NCI-H524 (cell line): ENCODE results near the gene PGA4.
"Not testable (repeated sequence)": the region's sequence is repeated elsewhere in the genome, so short reads cannot be mapped to it uniquely, and the experiment has no call there.

ENCODE experiments used
- DNase-seq, 2 experiments: peaks; one replicate each; lab custom pipeline; 2025; lab: John Stamatoyannopoulos, UW

PGA4 gene

DNA sequence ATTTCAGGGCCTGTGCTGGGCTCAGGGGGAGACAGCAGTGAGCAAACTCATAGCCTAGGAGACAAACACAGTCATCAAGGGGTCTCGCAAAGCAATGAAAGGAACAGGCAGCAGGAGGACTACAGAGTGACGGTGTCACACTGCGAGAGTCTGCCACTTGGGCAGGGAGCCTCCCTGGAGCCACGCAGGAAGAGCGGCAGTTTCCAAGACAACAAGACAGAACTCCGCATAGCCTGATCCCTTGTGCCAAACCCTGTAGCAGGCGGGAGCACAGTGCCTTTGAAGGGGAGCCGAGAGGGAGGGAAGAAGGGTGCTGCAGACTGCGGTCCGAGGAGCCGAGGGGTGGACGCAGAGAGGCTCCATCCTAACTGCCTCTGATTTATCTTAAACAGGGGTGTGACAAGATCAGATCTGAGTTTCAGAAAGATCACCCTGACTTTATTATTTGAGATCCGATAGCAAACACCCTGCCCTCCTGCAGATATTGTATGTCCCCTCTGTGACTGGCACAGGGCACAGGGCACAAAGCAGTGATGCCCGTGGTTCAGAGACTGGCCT is 17.6 kb upstream of the PGA4 start:
- not testable (repeated sequence) for DNase-seq

DNA sequence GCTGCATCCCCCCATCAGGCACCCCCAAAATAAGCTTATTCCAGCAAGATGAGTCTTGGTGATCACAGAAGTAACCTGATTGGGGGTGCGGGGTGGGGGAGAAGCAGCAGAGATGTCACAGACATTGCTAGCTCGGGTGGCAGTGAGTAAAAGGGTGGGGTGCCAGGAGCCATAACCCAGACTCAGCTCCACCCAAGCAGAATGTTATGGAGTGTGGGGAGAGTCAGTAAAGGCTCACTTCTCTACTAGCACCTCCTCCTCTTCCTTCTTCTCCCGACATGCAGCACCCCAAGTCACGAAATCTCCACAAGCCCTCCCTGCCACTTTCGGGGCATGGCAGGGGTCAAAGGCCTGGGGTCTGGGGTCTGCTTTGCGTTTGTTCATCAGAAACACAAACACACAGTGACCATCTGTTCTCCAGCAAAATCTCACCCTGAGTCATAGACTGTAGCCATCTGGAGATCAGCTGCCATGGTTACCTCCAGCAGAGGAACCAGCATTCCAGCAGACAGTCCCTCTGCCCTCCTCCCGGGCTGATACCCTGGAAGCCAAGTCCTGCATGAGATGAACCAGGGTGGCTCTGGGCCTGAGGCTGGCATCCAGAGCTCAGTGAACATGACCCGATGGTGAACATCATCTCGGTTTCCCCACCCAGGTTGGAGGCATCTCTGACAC is 14.4 kb upstream of the PGA4 start:
- not testable (repeated sequence) for DNase-seq

DNA sequence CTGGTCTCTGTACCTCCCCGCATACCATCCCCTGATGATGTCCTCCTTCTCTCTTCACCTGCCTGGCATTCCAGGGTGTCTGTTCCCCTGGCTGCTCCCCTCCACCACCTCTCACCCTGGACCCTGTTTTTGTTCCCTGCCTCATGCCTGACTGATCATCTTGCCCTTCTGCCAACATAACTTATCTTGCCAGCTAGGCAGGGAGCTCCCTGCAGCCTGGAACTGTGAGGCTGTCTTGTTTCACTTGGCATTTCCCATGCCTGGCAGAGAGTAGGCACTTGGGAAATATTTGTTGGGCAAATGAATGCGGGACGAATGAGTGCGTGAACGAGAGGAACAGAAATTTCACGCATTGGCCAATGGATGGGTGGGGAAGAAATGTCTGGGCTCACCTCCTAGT is 11.5 kb upstream of the PGA4 start:
- DNase-seq, result not testable (repeated sequence)

DNA sequence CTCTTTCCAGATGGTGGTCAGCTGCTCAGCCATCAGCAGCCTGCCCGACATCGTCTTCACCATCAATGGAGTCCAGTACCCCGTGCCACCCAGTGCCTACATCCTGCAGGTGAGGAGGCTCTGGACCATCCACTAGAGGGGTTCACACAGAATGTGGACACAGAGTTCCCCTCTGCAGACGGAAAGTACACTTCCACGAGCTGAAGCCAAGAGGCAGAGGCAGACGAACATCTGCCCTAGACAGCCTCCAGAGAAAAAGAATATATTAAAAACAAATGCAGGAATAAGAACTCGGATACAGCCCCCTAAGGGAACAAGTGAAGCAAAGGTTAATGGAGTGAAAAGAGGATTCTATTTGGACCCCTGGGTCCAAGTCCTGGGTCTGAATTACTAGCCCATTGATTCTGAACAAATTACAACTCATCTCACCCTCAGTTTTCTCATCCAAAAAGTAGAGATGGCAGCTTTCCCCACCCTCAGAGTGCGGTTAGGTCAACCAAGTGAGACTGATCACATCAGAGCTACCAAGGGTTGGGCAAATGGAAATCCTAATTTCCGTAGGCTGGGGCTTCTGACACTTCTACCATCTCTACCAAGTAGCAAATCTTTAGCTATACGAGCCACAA is 10.7 kb upstream of the PGA4 start:
- DNase-seq, result not testable (repeated sequence)

DNA sequence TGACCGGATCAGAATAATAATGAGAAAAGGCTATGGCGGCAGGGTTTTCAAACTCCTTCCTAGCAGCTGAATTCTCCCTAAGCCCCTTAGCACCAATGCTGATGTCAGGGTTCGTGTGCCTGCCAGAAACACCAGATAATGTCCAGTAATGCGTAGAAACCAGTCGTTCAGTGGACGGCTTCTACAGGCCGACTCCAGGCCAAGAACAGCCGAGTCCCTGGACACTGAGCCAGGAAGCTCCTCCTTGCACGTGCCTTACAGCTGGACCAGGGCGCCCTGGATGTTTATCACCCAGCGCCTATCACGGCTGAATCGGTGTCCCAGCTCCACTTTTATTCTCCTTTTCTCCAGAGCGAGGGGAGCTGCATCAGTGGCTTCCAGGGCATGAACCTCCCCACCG is 9.9 kb upstream of the PGA4 start:
- DNase-seq, result not testable (repeated sequence)

DNA sequence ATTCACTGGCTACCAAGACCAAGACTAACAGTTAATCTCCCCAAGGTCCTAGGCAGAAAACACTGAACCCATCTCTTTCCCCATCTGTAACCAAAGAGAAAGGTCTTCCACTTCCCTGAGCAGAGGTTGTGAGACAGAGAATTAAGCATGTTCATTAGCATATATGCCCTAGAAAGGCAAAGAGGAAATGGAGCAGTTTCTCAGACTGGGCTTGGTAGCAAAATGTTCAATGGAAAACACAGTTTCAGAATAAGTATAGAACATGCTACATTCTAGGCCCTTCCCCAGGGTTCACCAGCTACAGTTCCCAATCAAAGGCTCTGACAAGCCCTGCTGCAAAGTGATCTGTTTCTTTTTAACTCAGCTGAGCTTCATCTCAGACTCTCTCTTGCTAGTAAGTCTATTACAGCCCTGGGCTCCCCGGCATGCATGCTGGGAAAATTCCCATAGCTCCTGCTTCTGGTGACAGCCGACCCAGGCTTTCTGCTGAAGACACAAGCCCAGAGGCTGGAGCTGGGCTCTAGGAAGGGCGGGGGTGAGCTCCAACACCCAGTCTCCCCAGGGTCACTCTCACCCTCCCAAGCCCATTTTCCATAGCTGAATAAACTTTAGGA is 8.3 kb upstream of the PGA4 start:
- not testable (repeated sequence) for DNase-seq

DNA sequence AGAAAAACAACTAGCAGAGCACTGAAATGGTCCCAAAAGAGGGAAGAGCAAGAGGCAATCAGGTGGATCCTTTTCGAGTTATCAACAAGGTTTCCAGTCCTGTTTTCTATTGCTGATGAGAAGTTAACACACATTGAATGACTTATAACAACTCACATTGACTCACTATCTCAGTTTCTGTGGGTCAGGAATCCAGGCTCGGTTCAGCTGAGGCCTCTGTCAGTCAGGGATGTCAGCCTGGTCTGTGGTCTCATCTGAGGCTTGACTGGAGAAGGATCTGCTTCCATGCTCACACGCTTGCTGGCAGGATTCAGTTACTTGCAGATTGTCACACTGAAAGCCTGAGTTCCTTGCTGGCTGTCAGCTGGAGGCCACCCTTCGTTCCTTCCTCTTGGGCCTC is 3.8 kb upstream of the PGA4 start:
- not testable (repeated sequence) for DNase-seq

DNA sequence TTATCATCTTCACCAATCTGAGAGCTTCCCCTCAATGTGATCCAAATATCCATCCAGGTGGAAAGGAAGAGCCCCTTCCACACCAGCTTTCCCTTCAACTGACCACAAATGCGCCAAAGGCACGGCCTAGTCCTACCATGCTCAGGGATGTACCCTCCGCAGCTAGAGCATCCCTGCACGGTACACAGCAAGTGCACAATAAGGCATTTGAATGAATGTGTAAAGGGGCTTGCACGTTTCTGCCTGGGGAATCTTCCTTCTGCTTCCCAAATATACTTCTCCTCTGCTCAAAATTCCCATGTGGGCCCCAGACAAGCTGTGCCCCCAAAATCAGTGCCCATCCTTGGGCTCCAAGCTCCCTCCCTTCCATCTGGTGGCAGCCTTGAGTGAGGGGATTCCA is 3.1 kb upstream of the PGA4 start:
- not testable (repeated sequence) for DNase-seq

DNA sequence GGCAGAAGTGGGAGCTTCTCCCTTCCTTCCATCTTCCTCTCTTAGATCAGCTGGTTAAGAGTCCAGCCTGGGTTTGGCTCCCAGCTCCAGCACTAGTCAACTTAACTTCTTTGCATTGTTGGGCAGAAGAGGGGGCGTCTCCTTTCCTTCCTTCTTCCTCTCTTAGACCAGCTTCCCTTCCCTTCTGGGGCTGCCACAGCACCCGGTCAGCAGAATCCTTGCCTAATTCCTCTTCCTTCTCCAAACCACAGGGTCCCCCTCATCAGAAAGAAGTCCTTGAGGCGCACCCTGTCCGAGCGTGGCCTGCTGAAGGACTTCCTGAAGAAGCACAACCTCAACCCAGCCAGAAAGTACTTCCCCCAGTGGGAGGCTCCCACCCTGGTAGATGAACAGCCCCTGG is 545 bp downstream of the PGA4 start:
- DNase-seq, result not testable (repeated sequence)

DNA sequence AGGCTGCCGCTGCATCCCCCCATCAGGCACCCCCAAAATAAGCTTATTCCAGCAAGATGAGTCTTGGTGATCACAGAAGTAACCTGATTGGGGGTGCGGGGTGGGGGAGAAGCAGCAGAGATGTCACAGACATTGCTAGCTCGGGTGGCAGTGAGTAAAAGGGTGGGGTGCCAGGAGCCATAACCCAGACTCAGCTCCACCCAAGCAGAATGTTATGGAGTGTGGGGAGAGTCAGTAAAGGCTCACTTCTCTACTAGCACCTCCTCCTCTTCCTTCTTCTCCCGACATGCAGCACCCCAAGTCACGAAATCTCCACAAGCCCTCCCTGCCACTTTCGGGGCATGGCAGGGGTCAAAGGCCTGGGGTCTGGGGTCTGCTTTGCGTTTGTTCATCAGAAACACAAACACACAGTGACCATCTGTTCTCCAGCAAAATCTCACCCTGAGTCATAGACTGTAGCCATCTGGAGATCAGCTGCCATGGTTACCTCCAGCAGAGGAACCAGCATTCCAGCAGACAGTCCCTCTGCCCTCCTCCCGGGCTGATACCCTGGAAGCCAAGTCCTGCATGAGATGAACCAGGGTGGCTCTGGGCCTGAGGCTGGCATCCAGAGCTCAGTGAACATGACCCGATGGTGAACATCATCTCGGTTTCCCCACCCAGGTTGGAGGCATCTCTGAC is 4.5 kb downstream of the PGA4 start:
- DNase-seq, result not testable (repeated sequence)

DNA sequence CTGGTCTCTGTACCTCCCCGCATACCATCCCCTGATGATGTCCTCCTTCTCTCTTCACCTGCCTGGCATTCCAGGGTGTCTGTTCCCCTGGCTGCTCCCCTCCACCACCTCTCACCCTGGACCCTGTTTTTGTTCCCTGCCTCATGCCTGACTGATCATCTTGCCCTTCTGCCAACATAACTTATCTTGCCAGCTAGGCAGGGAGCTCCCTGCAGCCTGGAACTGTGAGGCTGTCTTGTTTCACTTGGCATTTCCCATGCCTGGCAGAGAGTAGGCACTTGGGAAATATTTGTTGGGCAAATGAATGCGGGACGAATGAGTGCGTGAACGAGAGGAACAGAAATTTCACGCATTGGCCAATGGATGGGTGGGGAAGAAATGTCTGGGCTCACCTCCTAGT is 7.3 kb downstream of the PGA4 start:
- DNase-seq, result not testable (repeated sequence)

DNA sequence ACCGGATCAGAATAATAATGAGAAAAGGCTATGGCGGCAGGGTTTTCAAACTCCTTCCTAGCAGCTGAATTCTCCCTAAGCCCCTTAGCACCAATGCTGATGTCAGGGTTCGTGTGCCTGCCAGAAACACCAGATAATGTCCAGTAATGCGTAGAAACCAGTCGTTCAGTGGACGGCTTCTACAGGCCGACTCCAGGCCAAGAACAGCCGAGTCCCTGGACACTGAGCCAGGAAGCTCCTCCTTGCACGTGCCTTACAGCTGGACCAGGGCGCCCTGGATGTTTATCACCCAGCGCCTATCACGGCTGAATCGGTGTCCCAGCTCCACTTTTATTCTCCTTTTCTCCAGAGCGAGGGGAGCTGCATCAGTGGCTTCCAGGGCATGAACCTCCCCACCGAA is 8.9 kb downstream of the PGA4 start:
- not testable (repeated sequence) for DNase-seq

DNA sequence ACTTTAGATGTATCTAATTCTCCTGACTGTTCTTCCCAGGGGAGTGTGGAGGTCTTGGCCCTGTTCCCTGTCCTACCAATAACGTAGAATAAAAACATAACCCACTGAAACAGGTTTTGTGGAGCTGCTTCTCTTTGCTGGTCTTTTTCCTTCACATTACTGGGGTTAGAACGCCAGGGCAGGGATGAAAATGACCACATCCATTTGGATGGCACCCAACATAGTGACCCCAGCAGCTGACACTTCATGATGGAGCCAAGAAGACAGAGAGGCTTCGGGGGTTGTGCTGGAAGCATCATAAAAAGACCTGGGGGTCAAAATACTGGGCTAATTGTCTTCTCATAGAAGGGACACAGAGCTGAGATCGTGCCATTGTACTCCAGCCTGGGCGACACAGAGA is 9.4 kb downstream of the PGA4 start:
- DNase-seq, result not testable (repeated sequence)

DNA sequence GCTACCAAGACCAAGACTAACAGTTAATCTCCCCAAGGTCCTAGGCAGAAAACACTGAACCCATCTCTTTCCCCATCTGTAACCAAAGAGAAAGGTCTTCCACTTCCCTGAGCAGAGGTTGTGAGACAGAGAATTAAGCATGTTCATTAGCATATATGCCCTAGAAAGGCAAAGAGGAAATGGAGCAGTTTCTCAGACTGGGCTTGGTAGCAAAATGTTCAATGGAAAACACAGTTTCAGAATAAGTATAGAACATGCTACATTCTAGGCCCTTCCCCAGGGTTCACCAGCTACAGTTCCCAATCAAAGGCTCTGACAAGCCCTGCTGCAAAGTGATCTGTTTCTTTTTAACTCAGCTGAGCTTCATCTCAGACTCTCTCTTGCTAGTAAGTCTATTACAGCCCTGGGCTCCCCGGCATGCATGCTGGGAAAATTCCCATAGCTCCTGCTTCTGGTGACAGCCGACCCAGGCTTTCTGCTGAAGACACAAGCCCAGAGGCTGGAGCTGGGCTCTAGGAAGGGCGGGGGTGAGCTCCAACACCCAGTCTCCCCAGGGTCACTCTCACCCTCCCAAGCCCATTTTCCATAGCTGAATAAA is 10.5 kb downstream of the PGA4 start:
- not testable (repeated sequence) for DNase-seq

DNA sequence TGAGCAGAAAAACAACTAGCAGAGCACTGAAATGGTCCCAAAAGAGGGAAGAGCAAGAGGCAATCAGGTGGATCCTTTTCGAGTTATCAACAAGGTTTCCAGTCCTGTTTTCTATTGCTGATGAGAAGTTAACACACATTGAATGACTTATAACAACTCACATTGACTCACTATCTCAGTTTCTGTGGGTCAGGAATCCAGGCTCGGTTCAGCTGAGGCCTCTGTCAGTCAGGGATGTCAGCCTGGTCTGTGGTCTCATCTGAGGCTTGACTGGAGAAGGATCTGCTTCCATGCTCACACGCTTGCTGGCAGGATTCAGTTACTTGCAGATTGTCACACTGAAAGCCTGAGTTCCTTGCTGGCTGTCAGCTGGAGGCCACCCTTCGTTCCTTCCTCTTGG is 15.0 kb downstream of the PGA4 start:
- DNase-seq, result not testable (repeated sequence)

DNA sequence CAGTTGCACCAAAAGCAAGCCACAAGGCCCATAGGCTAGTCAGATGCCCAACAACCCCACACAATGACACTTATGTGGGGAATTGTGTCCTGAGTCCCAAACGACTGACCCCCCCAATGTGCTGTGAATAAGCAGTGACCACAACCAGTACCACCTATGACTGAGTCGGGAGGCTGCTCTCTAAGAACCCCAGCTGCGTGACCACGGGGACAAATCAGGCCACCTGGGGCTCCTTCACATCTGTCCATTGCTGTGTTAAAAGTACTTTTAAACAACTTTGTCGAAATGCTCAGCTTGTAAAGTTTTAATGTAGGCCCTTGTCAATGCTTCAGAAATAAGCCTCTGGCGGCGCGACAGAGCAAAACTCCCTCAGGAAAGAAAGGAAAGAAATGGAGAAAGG is 18.1 kb downstream of the PGA4 start:
- DNase-seq, result not testable (repeated sequence)

DNA sequence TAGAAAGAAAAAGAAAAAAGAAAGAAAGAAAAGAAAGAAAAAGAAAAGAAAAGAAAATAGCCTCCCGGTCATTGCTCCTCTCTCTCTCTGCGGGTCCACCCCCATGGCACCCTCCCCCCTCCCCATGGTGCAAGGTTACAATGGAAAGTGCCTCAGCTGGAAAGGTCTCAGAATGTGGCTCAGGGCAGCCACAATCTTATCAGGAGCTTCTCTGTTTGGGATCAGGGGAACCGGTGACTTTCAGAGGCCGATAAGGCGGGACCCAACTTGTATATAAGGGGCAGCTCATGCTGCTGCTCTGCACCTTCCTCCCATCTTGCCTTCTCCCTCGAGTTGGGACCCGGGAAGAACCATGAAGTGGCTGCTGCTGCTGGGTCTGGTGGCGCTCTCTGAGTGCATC is 18.7 kb downstream of the PGA4 start, which contains the start of gene PGA5:
Gene PGA5, plus strand, starts transcription at position 301 of the 400 bp plus-strand sequence. Its CDS starts 52 bp downstream, at position 353.
- not testable (repeated sequence) for DNase-seq

DNA sequence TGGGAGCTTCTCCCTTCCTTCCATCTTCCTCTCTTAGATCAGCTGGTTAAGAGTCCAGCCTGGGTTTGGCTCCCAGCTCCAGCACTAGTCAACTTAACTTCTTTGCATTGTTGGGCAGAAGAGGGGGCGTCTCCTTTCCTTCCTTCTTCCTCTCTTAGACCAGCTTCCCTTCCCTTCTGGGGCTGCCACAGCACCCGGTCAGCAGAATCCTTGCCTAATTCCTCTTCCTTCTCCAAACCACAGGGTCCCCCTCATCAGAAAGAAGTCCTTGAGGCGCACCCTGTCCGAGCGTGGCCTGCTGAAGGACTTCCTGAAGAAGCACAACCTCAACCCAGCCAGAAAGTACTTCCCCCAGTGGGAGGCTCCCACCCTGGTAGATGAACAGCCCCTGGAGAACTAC is 19.4 kb downstream of the PGA4 start:
- not testable (repeated sequence) for DNase-seq

DNA sequence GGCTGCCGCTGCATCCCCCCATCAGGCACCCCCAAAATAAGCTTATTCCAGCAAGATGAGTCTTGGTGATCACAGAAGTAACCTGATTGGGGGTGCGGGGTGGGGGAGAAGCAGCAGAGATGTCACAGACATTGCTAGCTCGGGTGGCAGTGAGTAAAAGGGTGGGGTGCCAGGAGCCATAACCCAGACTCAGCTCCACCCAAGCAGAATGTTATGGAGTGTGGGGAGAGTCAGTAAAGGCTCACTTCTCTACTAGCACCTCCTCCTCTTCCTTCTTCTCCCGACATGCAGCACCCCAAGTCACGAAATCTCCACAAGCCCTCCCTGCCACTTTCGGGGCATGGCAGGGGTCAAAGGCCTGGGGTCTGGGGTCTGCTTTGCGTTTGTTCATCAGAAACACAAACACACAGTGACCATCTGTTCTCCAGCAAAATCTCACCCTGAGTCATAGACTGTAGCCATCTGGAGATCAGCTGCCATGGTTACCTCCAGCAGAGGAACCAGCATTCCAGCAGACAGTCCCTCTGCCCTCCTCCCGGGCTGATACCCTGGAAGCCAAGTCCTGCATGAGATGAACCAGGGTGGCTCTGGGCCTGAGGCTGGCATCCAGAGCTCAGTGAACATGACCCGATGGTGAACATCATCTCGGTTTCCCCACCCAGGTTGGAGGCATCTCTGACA is 23.3 kb downstream of the PGA4 start:
- DNase-seq, result not testable (repeated sequence)

DNA sequence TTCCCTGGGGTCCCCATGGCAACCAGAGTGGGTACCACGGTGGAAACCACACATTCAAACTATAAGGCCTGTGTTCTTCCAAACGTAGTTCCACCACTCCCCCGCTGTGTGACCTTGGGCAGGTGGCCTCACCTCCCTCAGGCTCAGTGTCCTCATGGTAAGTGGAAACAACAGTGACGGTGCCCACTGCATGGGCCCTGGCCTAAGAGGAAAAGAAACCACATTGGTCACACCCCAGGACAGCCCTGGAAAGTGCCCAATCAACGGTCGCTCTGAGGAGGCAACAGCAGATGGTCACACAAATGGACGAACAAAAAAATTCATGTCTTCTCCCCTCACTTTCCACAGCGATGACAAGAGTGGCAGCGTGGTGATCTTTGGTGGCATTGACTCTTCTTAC is 25.9 kb downstream of the PGA4 start:
- not testable (repeated sequence) for DNase-seq

DNA sequence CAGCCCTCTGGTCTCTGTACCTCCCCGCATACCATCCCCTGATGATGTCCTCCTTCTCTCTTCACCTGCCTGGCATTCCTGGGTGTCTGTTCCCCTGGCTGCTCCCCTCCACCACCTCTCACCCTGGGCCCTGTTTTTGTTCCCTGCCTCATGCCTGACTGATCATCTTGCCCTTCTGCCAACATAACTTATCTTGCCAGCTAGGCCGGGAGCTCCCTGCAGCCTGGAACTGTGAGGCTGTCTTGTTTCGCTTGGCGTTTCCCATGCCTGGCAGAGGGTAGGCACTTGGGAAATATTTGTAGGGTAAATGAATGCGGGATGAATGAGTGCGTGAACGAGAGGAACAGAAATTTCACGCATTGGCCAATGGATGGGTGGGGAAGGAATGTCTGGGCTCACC is 27.1 kb downstream of the PGA4 start:
- DNase-seq, result not testable (repeated sequence)
